ENCODE measurements around the gene MICAL2.

The MICAL2 gene

GRCh38 chr11:12214751-12215150 lies 104.4 kb downstream of the MICAL2 start:
- DNase-seq: no peak

GRCh38 chr11:12215181-12215593 lies 104.8 kb downstream of the MICAL2 start:
- DNase-seq: no peak

GRCh38 chr11:12216041-12216451 lies 105.7 kb downstream of the MICAL2 start:
- no peak for DNase-seq

GRCh38 chr11:12216671-12217374 lies 106.4 kb downstream of the MICAL2 start:
- no peak for DNase-seq

GRCh38 chr11:12217879-12218278 lies 107.5 kb downstream of the MICAL2 start:
- no peak for DNase-seq

GRCh38 chr11:12218909-12219308 lies 108.5 kb downstream of the MICAL2 start:
- no peak for DNase-seq

GRCh38 chr11:12219757-12220156 lies 109.4 kb downstream of the MICAL2 start:
- no peak for DNase-seq

- no peak for DNase-seq
Observed at GRCh38 chr11:12220305-12220704, 109.9 kb downstream of the MICAL2 start.

GRCh38 chr11:12221051-12221535 lies 110.7 kb downstream of the MICAL2 start:
- DNase-seq: no peak

GRCh38 chr11:12222055-12222792 lies 111.8 kb downstream of the MICAL2 start:
- no peak for DNase-seq

GRCh38 chr11:12223771-12224536 lies 113.6 kb downstream of the MICAL2 start:
- no peak for DNase-seq

GRCh38 chr11:12224537-12224893 lies 114.1 kb downstream of the MICAL2 start:
- peak; percentile 82 for DNase-seq

- DNase-seq: no peak
Observed at GRCh38 chr11:12225046-12225739, 114.8 kb downstream of the MICAL2 start.

- DNase-seq: no peak
Observed at GRCh38 chr11:12226093-12226492, 115.7 kb downstream of the MICAL2 start.

GRCh38 chr11:12229450-12230229 lies 119.2 kb downstream of the MICAL2 start:
- DNase-seq: no peak

- no peak for DNase-seq
Observed at GRCh38 chr11:12232160-12232559, 121.8 kb downstream of the MICAL2 start.

GRCh38 chr11:12232817-12233601 lies 122.6 kb downstream of the MICAL2 start:
- no peak for DNase-seq

GRCh38 chr11:12233602-12233925 lies 123.2 kb downstream of the MICAL2 start:
- DNase-seq: no peak

- no peak for DNase-seq
Observed at GRCh38 chr11:12234221-12234620, 123.8 kb downstream of the MICAL2 start.

GRCh38 chr11:12235080-12235479 lies 124.7 kb downstream of the MICAL2 start:
- no peak for DNase-seq

GRCh38 chr11:12235553-12235946 lies 125.2 kb downstream of the MICAL2 start:
- DNase-seq: no peak

Measured in T-helper 9 cell (primary cell).